HG03565 (cell line): ENCODE results near the gene SCFD2.
"Not testable (repeated sequence)": the region's sequence is repeated elsewhere in the genome, so short reads cannot be mapped to it uniquely, and the experiment has no call there.

ENCODE experiments used
- ATAC-seq: cut with Tn5 transposase; IDR thresholded peaks from one replicate; pipeline ENCODE4 v1.9.1; 2021; ENCODE audit warnings: mild to moderate bottlenecking, moderate library complexity; ENCODE audit not compliant: unreplicated experiment

SCFD2 gene

DNA sequence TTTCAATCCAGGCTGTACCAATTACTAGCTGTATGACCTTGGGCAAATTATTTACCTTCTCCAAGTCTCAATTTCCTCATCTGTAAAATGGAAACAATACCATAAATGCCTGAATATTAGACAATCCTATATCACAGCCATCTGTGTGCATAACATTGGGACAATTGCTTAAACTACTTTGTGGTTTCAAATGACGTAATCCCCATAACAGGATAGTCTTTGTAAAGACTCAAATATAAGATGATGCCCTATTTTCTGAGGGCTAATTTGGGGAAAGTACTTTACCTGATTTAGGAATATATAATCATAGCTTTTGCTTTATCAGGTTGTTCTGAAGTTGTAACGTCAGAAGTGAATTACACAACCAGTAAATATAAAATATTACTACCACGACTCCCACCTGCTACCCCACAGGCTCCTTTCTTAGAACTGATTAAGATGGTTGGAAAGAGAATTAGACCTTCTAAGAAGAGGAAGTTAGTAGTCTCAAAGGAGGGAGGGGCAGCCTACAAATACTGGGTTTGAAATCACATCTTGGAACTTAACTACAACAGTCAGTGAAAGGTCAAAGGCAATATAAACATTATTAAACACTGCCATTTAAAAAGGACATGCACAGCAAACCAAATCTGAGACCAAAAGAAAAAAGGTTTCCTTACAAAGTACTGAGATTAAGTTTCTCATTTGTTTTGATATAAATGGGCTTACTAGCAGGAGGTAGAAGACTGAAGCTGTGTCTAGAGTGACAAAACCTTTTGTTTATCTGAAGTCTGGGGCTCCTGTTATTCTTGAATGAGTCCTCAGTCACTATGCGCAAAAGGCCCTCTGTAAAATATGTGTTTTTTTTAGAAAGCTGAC is 215.0 kb downstream of the SCFD2 start:
- ATAC-seq: no peak

DNA sequence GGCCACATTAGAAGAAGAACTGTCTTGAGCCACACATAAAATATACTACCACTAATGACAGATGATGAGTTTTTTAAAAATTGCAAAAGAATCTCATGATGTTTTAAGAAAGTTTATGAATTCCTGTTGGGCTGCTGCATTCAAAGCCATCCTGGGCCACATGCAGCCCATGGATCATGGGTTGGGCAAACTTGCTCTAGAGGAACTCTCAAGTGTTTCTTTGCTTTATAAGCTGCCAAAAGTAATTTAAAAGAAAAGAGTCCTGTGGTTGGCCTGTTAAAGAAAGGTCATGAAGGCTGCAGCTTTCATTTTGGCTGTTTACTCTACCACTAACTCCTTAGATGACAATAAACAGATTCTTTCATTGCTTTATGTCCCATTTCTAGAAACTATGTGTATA is 218.2 kb downstream of the SCFD2 start:
- no peak for ATAC-seq

DNA sequence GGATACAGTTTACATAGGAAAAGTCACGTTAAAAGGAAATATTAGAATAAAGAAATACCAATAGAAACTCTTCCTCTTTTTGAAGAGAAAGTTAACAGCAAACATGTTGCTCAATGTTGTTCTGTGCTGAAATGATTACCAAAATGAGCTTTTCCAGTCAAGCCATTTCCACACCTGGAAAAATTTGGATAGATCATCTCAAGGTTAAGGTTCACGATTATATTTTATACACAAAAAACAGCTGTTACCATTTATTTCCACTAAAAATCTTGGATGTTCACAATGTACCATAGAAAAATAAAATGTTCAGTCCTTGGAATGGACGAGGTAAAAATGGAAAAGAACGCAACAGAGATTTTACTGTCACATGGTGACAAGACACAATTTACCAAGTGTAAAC is 218.7 kb downstream of the SCFD2 start:
- no peak for ATAC-seq

DNA sequence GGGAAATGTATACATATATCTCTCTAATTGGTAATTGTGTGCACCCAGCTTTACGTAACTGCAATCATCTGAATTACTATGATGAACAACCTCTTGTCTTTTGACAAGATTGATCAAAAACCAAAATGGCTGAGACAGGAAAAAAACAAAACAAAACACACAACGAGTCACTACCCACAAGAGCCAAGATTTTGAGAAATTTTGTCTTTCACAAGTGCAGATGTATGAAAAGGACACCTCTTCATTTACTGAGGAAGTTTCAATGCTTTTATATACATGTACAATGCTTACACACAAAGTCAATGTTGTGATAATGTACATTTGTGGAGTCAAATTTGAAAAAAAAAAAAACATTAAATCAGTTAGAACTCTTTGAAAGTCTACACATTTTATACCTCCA is 224.6 kb downstream of the SCFD2 start:
- ATAC-seq: no peak

DNA sequence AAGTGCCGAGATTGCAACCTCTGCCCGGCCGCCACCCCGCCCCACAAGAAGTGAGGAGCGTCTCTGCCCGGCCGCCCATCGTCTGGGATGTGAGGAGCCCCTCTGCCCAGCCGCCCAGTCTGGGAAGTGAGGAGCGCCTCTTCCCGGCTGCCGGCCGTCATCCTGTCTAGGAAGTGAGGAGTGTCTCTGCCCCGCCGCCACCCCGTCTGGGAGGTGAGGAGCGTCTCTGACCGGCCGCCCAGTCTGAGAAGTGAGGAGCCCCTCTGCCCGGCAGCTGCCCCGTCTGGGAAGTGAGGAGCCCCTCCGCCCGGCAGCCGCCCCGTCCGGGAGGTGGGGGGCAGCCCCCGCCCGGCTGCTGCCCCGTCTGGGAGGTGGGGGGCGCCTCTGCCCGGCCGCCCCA is 226.6 kb downstream of the SCFD2 start:
- not testable (repeated sequence) for ATAC-seq

DNA sequence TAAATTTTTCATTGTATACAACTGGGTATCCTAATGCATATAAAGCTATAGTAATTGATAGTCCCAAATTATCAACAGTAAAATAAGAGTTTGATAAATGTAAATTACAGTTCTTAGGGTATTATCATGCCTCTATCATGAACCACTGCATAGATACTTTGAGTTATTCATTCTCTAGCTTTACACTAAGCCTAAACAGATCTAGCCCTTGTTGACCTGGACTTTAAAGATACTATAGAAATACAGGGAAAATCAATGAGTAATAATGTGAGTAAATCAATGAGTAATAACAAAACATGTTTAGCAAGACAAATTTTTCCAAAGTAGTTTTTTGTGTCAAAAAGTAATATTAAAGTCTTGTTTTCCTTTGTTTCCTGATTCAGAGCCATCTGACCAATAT is 228.4 kb downstream of the SCFD2 start:
- no peak for ATAC-seq

DNA sequence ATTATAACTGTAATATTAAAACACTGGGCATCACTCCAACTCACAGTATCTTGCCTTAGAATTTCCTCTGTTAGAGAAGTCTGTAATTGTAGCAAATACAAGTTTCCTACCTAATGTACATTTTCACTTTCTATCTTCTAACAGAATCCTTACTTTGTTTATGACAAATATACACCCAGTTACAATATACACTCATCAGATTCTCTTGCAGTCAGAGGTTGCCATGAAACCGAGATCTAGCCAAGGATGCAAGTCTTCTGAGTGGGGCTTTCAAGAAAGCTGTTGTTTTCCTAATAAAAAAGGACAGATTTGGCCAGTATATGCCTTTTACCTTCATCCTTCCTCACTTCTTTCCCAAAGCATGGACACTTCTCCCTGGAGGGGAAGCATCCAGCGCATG is 228.9 kb downstream of the SCFD2 start:
- ATAC-seq: no peak

DNA sequence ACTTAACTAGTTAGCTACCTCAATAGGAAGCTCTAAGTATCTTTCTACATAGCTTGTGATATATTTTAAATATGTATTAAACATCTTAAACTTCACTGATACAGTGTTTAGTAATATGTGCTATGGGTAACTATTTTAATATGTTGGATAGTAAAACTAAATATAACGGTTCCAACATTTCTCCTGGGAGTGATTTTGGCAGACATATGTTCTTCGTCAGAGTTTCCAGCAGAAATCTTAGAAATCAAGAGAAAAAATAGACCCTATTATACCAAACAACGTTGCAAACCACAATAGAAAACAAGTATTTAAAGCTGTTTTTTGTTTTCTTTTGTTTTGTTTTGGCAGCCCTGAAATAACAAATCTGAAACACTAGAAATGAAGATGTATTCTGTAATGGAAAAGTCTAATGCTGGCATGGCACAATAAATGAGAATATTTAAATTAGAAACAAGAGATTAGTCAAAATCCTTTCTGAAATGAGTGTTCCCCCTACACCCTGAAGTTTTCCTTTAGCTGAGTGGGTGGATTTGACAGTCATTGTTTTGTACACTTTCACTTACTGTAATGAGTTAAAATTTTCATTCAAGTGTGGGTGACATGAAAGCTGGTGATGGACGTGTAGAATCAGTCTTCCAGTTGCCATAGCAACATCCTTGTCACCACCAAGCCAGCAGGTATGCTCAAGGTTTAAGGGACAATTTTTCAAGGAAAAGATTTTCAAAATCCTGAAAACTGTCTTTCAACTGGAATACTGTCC is 233.5 kb downstream of the SCFD2 start:
- ATAC-seq: peak; percentile 51

DNA sequence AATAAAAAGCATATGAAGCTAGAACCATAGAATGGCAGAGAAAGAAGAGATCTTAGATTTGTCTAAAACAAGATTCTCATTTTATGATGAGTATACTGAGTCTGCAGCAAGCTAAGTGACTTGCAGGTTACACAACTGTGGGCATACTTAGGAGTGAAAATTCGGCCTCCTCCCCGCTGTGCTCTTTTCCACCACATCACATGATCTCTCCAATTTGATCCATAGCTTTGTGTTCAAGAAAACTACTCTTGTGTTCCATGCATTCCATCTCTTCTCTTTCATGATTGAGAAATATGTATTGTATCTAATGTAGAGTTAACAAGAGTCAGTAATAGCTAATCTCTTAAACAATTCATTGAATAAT is 234.3 kb downstream of the SCFD2 start:
- ATAC-seq: no peak

DNA sequence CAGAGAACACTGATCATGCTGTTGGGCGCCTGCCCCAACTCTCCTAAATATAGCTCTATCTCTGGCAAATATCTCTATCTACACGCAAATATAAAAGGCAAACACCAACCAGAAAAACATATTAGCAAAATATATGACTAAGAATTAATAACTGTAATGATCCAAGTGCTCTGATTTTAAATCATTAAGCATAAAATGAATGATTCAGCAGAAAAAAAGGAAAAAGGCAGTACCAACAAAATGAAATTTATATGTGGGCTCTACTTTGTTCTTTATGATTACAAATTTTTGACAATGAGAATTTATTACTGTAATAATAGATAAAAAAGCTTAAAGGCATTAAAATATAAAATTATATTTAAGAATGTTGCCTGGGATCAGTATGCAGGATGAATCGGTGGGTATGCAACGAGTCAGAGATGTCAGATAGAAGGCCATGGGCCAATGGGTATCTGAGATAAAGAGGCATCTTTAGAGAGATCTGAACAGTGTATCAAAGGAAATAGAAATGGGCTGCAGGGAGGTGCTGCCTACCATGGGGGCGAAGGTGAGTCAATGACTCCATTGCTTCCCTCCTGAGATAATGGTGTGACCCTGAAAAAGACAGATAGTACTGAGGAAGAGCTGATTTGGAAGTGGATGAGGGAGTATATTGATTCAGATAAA is 234.8 kb downstream of the SCFD2 start:
- ATAC-seq: no peak

DNA sequence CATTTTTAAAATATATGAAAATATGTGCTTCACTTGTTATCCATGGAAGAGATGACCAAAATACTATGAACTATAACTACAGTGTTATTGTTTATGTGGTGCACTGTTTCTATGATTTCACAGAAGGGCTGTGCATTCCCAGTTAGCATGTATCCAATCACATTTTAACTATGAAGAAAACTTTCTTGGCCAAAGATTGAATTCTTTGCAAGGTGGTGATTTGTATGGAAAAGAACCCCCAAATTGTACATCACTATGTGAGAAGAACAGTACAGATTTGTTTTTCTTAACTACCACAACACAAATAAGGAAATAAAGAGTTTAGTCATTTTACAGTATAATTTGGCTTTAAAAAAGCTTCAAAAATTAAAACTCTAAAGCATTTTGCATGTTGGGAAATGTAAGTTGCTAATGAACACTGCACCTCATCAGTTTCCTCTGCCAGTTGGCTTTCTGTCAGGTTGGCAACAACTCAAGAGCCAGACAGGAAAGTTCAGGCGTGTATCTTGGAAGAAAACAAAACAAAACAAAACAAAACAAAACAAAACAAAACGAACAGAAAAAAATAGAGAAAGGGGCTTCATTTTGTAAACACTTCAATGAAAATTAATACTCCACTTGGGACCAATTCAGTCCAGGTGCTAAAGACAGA is 237.0 kb downstream of the SCFD2 start:
- ATAC-seq: no peak

DNA sequence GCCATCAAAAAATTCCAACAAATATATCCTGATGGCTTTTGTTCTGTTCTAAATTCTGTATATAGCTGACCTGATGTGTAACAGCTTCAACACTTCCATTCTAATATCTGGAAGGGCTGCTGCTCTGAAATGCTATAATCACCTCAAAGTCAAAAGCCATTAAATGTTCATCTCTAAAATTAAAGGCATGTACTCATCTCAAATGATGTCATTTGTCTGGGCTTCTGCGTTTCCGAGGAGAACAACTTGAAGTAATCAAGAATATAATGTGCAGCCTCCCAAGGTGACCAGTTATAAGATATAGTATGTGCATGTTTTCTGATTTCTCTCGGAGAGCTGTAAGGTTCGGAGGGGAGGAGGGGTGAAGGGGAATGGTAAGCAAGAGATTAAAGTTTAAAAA is 237.6 kb downstream of the SCFD2 start:
- ATAC-seq: no peak

DNA sequence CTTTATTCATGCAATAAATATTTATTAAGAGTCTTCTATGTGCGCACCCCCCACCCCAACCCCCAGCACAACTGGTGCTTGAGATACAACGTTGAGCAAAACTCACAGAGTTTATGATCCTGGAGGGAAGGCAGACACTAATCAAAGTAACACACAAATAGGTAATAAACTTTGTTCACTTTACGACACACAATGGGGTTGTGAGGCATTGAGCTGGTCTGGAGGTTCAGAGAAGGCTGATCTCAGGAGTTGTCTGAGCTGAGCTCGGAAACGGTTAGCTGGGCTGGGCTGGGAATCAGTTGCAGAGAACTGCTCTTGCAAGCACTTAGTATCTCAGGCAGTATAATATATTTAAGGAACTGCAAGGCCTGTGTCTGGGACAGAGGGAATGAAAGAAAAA is 238.5 kb downstream of the SCFD2 start:
- ATAC-seq: no peak

DNA sequence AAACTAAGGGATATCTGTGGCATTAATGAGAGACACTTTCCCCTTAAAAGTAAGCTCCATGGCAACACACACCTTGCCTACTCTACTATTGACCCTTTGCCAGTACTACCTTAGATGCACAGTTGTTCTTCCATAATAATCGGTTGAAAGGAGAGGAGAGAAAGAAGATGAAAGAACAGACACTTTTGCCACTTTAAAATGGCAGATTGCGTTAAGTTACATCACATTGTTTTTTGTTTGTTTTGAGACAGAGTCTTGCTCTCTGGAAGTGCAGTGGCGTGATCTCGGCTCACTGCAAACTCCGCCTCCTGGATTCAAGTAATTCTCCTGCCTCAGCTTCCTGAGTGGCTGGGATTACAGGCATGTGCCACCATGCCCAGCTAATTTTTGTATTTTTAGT is 239.8 kb downstream of the SCFD2 start:
- no peak for ATAC-seq

DNA sequence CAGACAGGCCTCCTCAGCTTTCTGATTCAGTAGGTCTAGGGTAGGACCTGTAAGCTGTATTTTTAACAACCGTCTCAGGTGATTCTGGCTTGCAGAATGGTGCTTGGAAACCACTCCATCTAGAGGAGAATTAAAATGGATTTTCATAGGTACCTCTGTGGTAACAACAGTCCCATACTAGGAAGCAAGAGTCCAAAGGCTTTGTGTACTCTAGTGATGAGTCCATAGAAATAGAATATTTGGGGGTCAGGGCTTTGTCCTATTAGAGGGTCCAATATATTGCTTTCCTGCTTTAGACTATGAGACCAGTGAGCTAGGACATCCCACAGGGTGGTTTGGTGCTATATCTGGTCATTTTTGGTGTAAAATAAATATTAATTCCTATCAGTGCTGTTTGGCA is 242.0 kb downstream of the SCFD2 start:
- no peak for ATAC-seq

DNA sequence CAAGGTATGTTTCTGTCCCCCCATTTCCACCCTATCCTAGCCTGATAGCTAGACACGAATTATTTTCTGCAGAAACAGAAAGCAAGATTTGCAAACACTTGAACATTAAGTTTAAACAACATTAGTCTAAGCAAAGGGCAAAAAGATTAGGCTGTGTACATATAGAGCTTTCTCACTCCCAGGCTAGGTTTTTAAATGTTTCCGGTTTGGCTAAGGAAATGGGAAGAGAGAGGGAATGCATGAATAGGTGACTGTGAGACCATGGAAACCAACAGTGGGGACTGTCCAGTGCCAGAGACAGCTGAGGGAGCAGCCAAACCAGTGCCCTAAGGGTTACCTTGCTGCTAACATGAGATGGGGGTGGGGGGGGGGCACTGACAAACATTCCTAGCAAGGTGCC is 242.7 kb downstream of the SCFD2 start:
- no peak for ATAC-seq

DNA sequence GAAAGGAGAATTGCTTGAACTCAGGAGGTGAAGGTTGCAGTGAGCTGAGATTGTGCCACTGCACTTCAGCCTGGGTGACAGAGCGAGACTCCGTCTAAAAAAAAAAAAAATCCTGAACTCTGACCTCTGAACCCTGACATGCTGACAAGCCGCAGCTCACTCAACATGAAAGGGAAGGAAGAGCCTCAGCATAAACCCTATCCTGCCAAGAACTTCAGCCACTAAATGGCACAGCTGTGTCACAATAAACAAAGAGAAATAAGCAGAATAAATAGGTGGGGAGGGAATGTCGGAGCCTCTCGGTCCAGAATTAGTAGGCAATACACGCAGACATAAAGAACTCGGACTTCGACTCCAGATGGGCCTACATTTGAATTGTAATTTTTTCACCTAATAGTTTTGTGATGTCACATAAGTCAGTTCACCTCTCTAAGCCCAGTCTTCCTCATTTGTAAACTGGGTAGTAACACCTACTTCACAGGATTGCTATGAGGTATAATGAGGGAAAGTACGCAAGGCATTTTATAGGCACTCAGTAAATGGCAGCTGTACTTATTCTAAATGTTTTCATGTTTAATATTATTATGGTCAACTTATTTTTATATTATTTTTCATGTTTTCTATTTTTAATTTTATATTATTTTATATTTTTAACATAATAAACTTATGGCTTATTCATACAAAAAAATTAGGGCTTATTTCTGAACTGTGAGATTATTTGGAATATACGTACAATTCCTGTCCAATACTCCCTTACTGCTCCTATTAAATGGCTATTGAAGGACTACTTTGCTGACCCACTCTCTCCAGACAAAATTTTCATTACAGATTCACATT is 243.4 kb downstream of the SCFD2 start:
- ATAC-seq: no peak

DNA sequence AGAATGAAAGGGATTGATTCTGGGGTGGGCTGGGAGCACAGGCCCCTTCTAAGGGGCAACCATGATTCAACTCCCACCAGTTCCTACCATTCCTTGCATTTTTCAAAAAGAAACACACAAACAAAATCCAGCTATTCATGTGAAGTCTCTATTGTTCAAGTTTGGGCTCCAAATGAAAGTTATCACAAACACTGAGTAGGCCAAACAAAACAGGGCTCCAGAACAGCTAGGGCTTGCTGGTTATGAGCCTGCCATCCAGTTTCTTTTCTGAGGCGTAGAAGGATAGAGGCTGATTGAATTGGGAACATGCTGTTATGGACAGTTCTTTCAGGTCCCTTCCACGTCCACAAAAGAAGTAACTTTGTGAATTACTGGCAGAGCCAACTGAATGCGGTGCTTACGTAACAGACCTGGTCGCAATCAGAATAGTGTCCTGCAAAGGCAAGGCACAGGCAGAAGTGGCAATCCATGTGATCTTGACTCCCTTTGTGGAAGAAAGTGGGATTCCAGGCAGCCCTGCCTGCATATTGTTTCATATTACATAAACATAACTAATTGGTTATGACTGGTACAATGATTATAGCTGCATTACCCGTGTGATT is 244.5 kb downstream of the SCFD2 start:
- ATAC-seq: no peak

DNA sequence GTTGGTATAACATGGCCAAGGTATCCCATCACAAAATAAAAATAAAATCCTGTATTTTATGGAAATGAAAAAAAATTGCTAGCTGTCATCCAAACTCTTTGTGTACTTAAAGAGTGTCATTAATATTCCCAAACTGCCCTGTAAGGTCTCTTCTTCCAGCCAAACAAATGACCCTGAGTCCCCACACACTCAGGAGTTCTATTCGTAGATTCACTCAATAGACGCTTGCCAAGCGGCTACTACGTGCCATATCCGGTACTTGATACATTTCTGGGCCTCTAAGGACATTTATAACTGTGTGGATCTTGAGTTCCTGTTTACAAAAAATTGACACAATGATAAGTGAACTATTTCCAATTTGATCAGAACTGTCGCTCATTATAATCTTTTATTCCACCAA is 245.1 kb downstream of the SCFD2 start:
- no peak for ATAC-seq

DNA sequence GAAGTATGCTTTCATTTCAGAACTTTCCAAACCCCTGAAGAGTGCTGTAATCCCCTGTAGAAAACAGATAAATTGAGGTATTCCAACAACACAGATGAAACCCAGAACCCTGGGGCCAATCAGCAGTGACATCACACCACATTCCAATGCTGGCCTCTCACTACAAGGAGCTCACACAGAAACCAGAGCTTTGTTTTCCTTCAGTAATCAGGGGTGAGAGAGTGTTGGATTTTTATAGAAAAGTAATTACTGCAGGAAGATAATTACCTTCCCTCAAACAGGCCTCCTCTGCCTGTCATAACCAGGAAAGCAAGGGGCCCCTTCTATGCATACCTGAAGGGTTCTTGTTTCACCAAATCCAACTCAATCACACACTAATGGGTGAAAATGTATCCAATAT is 246.2 kb downstream of the SCFD2 start:
- ATAC-seq: no peak
